SU-DHL-6 (cell line): ENCODE results near the gene TOR2A.

Source experiments
- H2AFZ ChIP-seq: fragments of 200-600 bp; sonication (generic); 2 replicates; pipeline ENCODE4 v1.6.1; 2014; ENCODE audit warnings: low read depth, mild to moderate bottlenecking, moderate library complexity, mixed read lengths, antibody characterized with exemption, low read length; ENCODE audit not compliant: severe bottlenecking
- H3F3A ChIP-seq: fragments of 200-600 bp; shearing (Covaris generic); 2 replicates; pipeline ENCODE4 v1.6.0; 2016; ENCODE audit warnings: antibody characterized with exemption, mild to moderate bottlenecking; ENCODE audit not compliant: insufficient read depth
- H3K27ac ChIP-seq: fragments of 200-600 bp; sonication (generic); 2 replicates; pipeline ENCODE4 v1.5.1; 2016; ENCODE audit warnings: low read depth, mild to moderate bottlenecking, low read length, moderate library complexity, mixed read lengths
- H3K27me3 ChIP-seq: fragments of 200-600 bp; sonication (generic), shearing (Covaris generic); 2 replicates; pipeline ENCODE4 v1.6.0; 2014; ENCODE audit warnings: mild to moderate bottlenecking, low read length
- H3K36me3 ChIP-seq: fragments of 200-600 bp; sonication (generic); 2 replicates; pipeline ENCODE4 v1.6.1; 2014; ENCODE audit warnings: mild to moderate bottlenecking, low read length, mixed read lengths
- H3K4me2 ChIP-seq: fragments of 300-600, 200-600 bp; shearing (Covaris generic), sonication (generic); 2 replicates; pipeline ENCODE4 v1.6.0; 2014; ENCODE audit warnings: low read length, low read depth, mild to moderate bottlenecking; ENCODE audit not compliant: poor library complexity, severe bottlenecking
- H3K4me3 ChIP-seq: fragments of 200-600 bp; sonication (generic); 2 replicates; pipeline ENCODE4 v1.5.1; 2014; ENCODE audit warnings: antibody characterized with exemption, low read length, mild to moderate bottlenecking, mixed read lengths; ENCODE audit not compliant: insufficient read depth, poor library complexity, severe bottlenecking
- H3K79me2 ChIP-seq: fragments of 200-600 bp; sonication (generic); 2 replicates; pipeline ENCODE4 v1.6.1; 2014; ENCODE audit warnings: mild to moderate bottlenecking, low read length, moderate library complexity; ENCODE audit not compliant: insufficient read depth
- H3K9ac ChIP-seq: fragments of 200-600 bp; sonication (generic); 2 replicates; pipeline ENCODE4 v1.7.0; 2014; ENCODE audit warnings: mild to moderate bottlenecking, low read length
- H3K9me2 ChIP-seq: fragments of 200-600 bp; sonication (generic); replicated peaks from 2 replicates; pipeline ENCODE4 v1.6.1; 2014; ENCODE audit warnings: low read length; ENCODE audit not compliant: insufficient read depth
- H3K9me3 ChIP-seq: fragments of 200-600 bp; sonication (generic); 2 replicates; pipeline ENCODE4 v1.6.1; 2014; ENCODE audit warnings: low read length, mixed read lengths; ENCODE audit not compliant: insufficient read depth
- H4K20me1 ChIP-seq: fragments of 200-600 bp; sonication (generic); 2 replicates; pipeline ENCODE4 v1.6.1; 2014; ENCODE audit warnings: low read depth, mild to moderate bottlenecking, antibody characterized with exemption, low read length, moderate library complexity, mixed read lengths
- CTCF ChIP-seq: fragments of 200-600 bp; sonication (generic); IDR thresholded peaks from one replicate; pipeline ENCODE4 v1.5.1; 2017; ENCODE audit warnings: antibody characterized with exemption, mild to moderate bottlenecking, low read length, moderate library complexity; ENCODE audit not compliant: insufficient read depth, poor library complexity, severe bottlenecking
- EZH2phosphoT487 ChIP-seq: fragments of 200-600 bp; sonication (generic), shearing (Covaris generic); conservative IDR thresholded peaks from 2 replicates; pipeline ENCODE4 v1.6.1; 2018; ENCODE audit warnings: mild to moderate bottlenecking, antibody characterized with exemption, low read length, moderate library complexity, mixed read lengths

Gene TOR2A

DNA sequence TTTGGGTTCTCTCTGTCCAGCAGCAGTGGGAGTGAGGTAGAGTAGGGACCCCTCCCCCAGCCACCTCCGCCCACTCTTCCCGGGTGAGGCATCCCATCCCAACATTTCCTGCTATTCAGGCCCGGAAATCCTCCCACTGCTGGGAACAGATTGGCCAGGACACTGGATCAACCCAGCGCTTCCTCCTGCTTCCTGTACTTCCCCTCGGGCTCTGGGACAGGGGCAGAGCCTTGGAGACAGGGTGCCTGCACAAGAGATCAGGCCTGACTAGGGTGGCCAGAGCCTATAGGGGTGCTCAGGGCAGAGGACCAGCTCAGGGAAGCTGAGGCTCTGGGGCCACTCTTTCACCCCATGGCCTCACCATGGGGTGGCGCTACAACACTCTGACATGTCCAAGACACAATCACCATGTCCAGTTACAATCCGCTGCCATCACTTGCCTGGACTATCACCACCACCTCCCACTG is 28.9 kb upstream of the TOR2A start:
- H3K27me3 ChIP-seq, result no peaks in the 10 kb centered on the region
- no peaks in the 10 kb centered on the region for H3K9me3 ChIP-seq
- H2AFZ ChIP-seq, result no peak overlapping the region
- no peak overlapping the region for H3K4me2 ChIP-seq
- no peaks in the 10 kb centered on the region for H3K79me2 ChIP-seq
- H3K27ac ChIP-seq, result no peak overlapping the region
- H3K9me2 ChIP-seq, result no peaks in the 10 kb centered on the region
- H3F3A ChIP-seq, result no peaks in the 10 kb centered on the region
- no peak overlapping the region for H3K4me3 ChIP-seq
- TF ChIP-seq EZH2phosphoT487 (no peak), CTCF (no peak)
- no peaks in the 10 kb centered on the region for H3K36me3 ChIP-seq
- no peaks in the 10 kb centered on the region for H4K20me1 ChIP-seq
- H3K9ac ChIP-seq, result no peak overlapping the region

DNA sequence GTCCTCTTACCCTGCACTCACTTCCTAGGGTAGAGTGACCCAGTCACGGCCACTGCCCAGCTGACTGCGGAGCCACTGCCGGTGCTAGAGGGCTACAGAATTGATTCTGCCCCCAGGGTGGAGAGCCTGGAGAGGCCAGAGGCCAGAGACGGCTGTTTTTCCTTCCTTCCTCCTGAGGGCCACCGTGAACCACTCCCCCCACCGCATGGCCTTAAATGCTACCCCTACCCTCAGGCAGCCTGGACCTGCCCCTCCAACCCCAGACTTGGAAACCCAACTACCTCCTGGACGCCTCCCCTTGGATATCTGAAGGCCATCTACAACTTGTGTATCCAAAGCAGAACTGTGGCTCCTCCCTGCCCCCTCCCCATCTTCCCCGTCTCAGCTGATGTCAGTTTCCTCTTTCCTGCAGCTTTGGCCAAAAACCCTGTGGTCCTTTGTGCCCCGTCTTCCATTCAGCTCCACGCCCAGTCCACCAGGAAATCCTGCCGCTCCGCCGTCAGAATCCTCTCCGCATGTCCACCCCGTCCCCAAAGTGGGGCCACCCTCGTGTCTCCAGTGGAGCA is 27.1 kb upstream of the TOR2A start:
- H3K4me2 ChIP-seq, result no peak overlapping the region
- no peaks in the 10 kb centered on the region for H4K20me1 ChIP-seq
- no peaks in the 10 kb centered on the region for H3K9me2 ChIP-seq
- H3K36me3 ChIP-seq, result no peaks in the 10 kb centered on the region
- no peak for TF ChIP-seq EZH2phosphoT487
- no peak for TF ChIP-seq CTCF
- H3K4me3 ChIP-seq, result no peak overlapping the region
- H3K27ac ChIP-seq, result no peak overlapping the region
- H3K27me3 ChIP-seq, result no peaks in the 10 kb centered on the region
- no peaks in the 10 kb centered on the region for H3F3A ChIP-seq
- H2AFZ ChIP-seq, result no peak overlapping the region
- no peaks in the 10 kb centered on the region for H3K9me3 ChIP-seq
- H3K9ac ChIP-seq, result no peak overlapping the region
- H3K79me2 ChIP-seq, result no peaks in the 10 kb centered on the region

GRCh38 chr9:127761491-127761956 is 26.4 kb upstream of the TOR2A start:
- Histone ChIP-seq H3K79me2 (no peaks in the 10 kb centered on the region), H3F3A (no peaks in the 10 kb centered on the region), H3K9me2 (no peaks in the 10 kb centered on the region), H3K27me3 (no peaks in the 10 kb centered on the region), H3K27ac (no peak overlapping the region), H3K36me3 (no peaks in the 10 kb centered on the region), H3K4me3 (no peak overlapping the region), H2AFZ (no peak overlapping the region), H3K4me2 (no peak overlapping the region), H4K20me1 (no peaks in the 10 kb centered on the region), H3K9me3 (no peaks in the 10 kb centered on the region), H3K9ac (no peak overlapping the region)
- TF ChIP-seq EZH2phosphoT487, result no peak
- no peak for TF ChIP-seq CTCF
